H1 (cell line): ENCODE measurements around the gene OR2A25.

Source experiments
- BCL11A ChIP-seq, 2 experiments: IDR thresholded peaks; one replicate each; pipeline ENCODE4 v1.6.1; 2011; ENCODE audit warnings: low read depth in 2 of 2, low read length in 2 of 2, mild to moderate bottlenecking in 2 of 2
- EP300 ChIP-seq, 2 experiments: IDR thresholded peaks; 1 replicate in 1 of 2; 2 replicates in 1 of 2; pipeline ENCODE4 v1.6.1; 2011 to 2012; ENCODE audit warnings: low read depth in 2 of 2, low read length in 2 of 2, mild to moderate bottlenecking in 2 of 2, borderline replicate concordance in 1 of 2, inconsistent platforms in 1 of 2, moderate library complexity in 1 of 2
- GTF2F1 ChIP-seq: IDR thresholded peaks from 2 replicates; pipeline ENCODE4 v1.6.1; 2012; ENCODE audit warnings: low read depth, low read length, improper control_type of control experiment, borderline replicate concordance
- JUND ChIP-seq: IDR thresholded peaks from 2 replicates; pipeline ENCODE4 v1.6.1; 2011; ENCODE audit warnings: mild to moderate bottlenecking, improper control_type of control experiment, low read length
- MAFK ChIP-seq: IDR thresholded peaks from 2 replicates; pipeline ENCODE4 v1.6.1; 2012; ENCODE audit warnings: low read depth, mild to moderate bottlenecking, improper control_type of control experiment, low read length
- POLR2A ChIP-seq, 2 experiments: IDR thresholded peaks; 1 replicate in 1 of 2; 2 replicates in 1 of 2; pipeline ENCODE4 v1.6.1; 2011; ENCODE audit warnings: low read depth in 2 of 2, low read length in 2 of 2, mild to moderate bottlenecking in 2 of 2; ENCODE audit errors: control extremely low read depth in 1 of 2
- RFX5 ChIP-seq: IDR thresholded peaks from 2 replicates; pipeline ENCODE4 v1.6.1; 2011; ENCODE audit warnings: low read depth, low read length, improper control_type of control experiment, borderline replicate concordance
- SIN3A ChIP-seq, 2 experiments: IDR thresholded peaks in 1 of 2; conservative IDR thresholded peaks in 1 of 2; 2 replicates each; pipeline ENCODE4 v1.6.1; 2011 to 2012; ENCODE audit warnings: low read length in 2 of 2, improper control_type of control experiment in 1 of 2, low read depth in 1 of 2, mild to moderate bottlenecking in 1 of 2
- TF ChIP-seq, protein P1 (sequence below), 3 experiments: IDR thresholded peaks; 1 replicate in 2 of 3; 2 replicates in 1 of 3; pipeline versions ENCODE4 v1.5.1 to v1.6.1; 2011; ENCODE audit warnings: low read length in 3 of 3, mild to moderate bottlenecking in 3 of 3, inconsistent platforms in 2 of 3, low read depth in 1 of 3, moderate library complexity in 1 of 3; ENCODE audit not compliant: insufficient read depth in 1 of 3; ENCODE audit errors: control extremely low read depth in 1 of 3

DNA sequence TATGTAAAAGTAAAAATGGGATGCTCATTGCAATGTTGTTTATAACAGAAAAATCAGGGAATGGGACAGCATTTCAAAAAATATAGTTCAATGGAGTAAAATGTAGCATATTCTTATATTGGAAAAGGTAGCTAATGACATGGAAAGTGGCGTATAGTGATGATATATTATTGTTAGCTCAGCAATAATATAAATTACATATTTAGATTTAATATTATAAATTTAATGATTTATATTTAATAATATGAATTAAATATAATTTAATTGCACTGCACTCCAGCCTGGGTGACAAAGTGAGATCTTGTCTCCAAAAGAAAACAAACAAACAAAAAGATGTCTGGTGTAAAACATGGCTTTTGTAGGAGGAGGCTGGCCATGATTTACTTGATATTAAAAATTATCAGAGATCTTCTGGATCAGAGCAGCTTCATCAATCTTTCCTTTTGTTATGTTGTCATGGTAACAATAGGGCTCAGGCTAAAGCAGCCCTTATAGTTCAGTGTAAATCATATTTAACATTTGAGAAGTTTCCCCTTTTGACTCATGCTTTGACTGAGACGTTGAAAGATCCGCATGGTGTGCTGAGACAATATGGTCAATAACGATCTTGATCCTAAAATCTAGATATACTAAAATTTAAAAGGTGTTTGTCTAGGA, 46.3 kb upstream of the OR2A25 start:
- TF ChIP-seq GTF2F1: no peak
- no peak for TF ChIP-seq MAFK
- TF ChIP-seq SIN3A (conservative IDR thresholded peaks at IDR 0.05 in 1 of 2, IDR thresholded peaks at IDR 0.05 in 1 of 2; ENCODE audit: low read depth in 1 of 2, low read length in 2 of 2): no peak
- no peak for TF ChIP-seq EP300 (IDR thresholded peaks at IDR 0.05; ENCODE audit: borderline replicate concordance in 1 of 2, low read depth in 2 of 2, low read length in 2 of 2)
- no peak for TF ChIP-seq RFX5
- no peak for TF ChIP-seq POLR2A (IDR thresholded peaks at IDR 0.05; ENCODE audit: control extremely low read depth in 1 of 2, low read depth in 2 of 2, low read length in 2 of 2)
- TF ChIP-seq, protein P1, sequence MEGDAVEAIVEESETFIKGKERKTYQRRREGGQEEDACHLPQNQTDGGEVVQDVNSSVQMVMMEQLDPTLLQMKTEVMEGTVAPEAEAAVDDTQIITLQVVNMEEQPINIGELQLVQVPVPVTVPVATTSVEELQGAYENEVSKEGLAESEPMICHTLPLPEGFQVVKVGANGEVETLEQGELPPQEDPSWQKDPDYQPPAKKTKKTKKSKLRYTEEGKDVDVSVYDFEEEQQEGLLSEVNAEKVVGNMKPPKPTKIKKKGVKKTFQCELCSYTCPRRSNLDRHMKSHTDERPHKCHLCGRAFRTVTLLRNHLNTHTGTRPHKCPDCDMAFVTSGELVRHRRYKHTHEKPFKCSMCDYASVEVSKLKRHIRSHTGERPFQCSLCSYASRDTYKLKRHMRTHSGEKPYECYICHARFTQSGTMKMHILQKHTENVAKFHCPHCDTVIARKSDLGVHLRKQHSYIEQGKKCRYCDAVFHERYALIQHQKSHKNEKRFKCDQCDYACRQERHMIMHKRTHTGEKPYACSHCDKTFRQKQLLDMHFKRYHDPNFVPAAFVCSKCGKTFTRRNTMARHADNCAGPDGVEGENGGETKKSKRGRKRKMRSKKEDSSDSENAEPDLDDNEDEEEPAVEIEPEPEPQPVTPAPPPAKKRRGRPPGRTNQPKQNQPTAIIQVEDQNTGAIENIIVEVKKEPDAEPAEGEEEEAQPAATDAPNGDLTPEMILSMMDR (IDR thresholded peaks at IDR 0.05; ENCODE audit: control extremely low read depth in 1 of 3, insufficient read depth in 1 of 3, low read depth in 1 of 3, low read length in 3 of 3): no peak
- TF ChIP-seq BCL11A (IDR thresholded peaks at IDR 0.05; ENCODE audit: low read depth in 2 of 2, low read length in 2 of 2): no peak
- no peak for TF ChIP-seq JUND
